A172 (cell line): ENCODE results near the gene AHRR. TPM values are rescaled to one million over a fixed set of nuclear protein-coding genes. Genes with fewer than 3 reads are reported as not detected.

Experiments used
- DNase-seq: peaks from one replicate; pipeline ENCODE4 v3.0.0-alpha.2; 2015; ENCODE audit warnings: low spot score
- total RNA-seq: library from RNA; depleted of rRNA; stranded (reverse); fragments of >200 nt; shearing (Covaris generic); gene quantifications from 2 replicates; pipeline ENCODE4 v1.2.3, GENCODE V29; 2014

Gene AHRR
- total RNA-seq, 1 experiment from 2014 or later = 1.4 TPM

- DNase-seq = peak; percentile 84
These were observed 137.2 kb downstream of the AHRR start for GRCh38 chr5:458547-459353.

GRCh38 chr5:459562-460272 lies 138.2 kb downstream of the AHRR start:
- DNase-seq = no peak

- no peak for DNase-seq
These were observed 138.7 kb downstream of the AHRR start for GRCh38 chr5:460273-460625.

- DNase-seq = no peak
These were observed 140.6 kb downstream of the AHRR start for GRCh38 chr5:462051-462481.

- DNase-seq = no peak
These were observed 141.8 kb downstream of the AHRR start for GRCh38 chr5:463301-463700.

- no peak for DNase-seq
These were observed 142.4 kb downstream of the AHRR start for GRCh38 chr5:463952-464351.

- no peak for DNase-seq
These were observed 142.9 kb downstream of the AHRR start for GRCh38 chr5:464446-464842.

- DNase-seq = no peak
These were observed 143.5 kb downstream of the AHRR start for GRCh38 chr5:464843-465590.

- DNase-seq = no peak
These were observed 144.3 kb downstream of the AHRR start for GRCh38 chr5:465591-466403.

- DNase-seq = no peak
These were observed 145.3 kb downstream of the AHRR start for GRCh38 chr5:466661-467310.

- no peak for DNase-seq
These were observed 146.9 kb downstream of the AHRR start for GRCh38 chr5:468401-468800.

- DNase-seq = no peak
These were observed 148.4 kb downstream of the AHRR start for GRCh38 chr5:469752-470483.

GRCh38 chr5:470961-471749 lies 149.6 kb downstream of the AHRR start:
- no peak for DNase-seq

GRCh38 chr5:471750-472058 lies 150.2 kb downstream of the AHRR start:
- DNase-seq = no peak

GRCh38 chr5:472076-472655 lies 150.7 kb downstream of the AHRR start:
- DNase-seq = no peak

GRCh38 chr5:472656-473550 lies 151.4 kb downstream of the AHRR start:
- peak; percentile 44 for DNase-seq

GRCh38 chr5:473551-474192 lies 152.2 kb downstream of the AHRR start:
- peak; percentile 27 for DNase-seq
